Measurements from ENCODE around the gene ATP2C2.

ATP2C2 gene

GRCh38 chr16:84487358-84487757 is 119.0 kb downstream of the ATP2C2 start:
- Histone ChIP-seq H3K27me3 (ENCODE audit: control insufficient read depth, low read length) (no peaks in the 10 kb centered on the region), H3K9me3 (ENCODE audit: control insufficient read depth, insufficient read depth, low read length) (no peaks in the 10 kb centered on the region), H3K27ac (ENCODE audit: low read depth, low read length) (no peak overlapping the region), H3K4me2 (ENCODE audit: low read length) (no peak overlapping the region), H3F3A (ENCODE audit: control insufficient read depth, insufficient read depth) (no peaks in the 10 kb centered on the region), H3K36me3 (ENCODE audit: control insufficient read depth, low read length) (no peaks in the 10 kb centered on the region), H3K4me1 (ENCODE audit: control insufficient read depth, low read length) (no peaks in the 10 kb centered on the region), H3K9me2 (replicated peaks; ENCODE audit: control insufficient read depth, low read length) (no peaks in the 10 kb centered on the region), H3K79me2 (ENCODE audit: control insufficient read depth, low read length) (no peaks in the 10 kb centered on the region), H4K20me1 (ENCODE audit: control insufficient read depth, insufficient read depth, low read depth, low read length) (no peaks in the 10 kb centered on the region), H3K4me3 (ENCODE audit: low read length) (no peak overlapping the region)
- no peak for TF ChIP-seq EZH2phosphoT487 (IDR thresholded peaks at IDR 0.05; ENCODE audit: borderline replicate concordance, low read length)
- TF ChIP-seq CTCF (IDR thresholded peaks at IDR 0.05; ENCODE audit: low read depth, low read length, poor library complexity, severe bottlenecking) = no peak

GRCh38 chr16:84489131-84489530 is 120.8 kb downstream of the ATP2C2 start:
- H3K4me2 ChIP-seq (ENCODE audit: low read length) = no peak overlapping the region
- H3F3A ChIP-seq (ENCODE audit: control insufficient read depth, insufficient read depth) = no peaks in the 10 kb centered on the region
- no peaks in the 10 kb centered on the region for H3K27me3 ChIP-seq (ENCODE audit: control insufficient read depth, low read length)
- H3K79me2 ChIP-seq (ENCODE audit: control insufficient read depth, low read length) = no peaks in the 10 kb centered on the region
- peaks cover 12% of the 10 kb centered on the region for H3K36me3 ChIP-seq (ENCODE audit: control insufficient read depth, low read length)
- H3K27ac ChIP-seq (ENCODE audit: low read depth, low read length) = no peak overlapping the region
- peaks cover 5% of the 10 kb centered on the region; the same call in 1 of the 2 replicates for H3K9me3 ChIP-seq (ENCODE audit: control insufficient read depth, insufficient read depth, low read length)
- TF ChIP-seq EZH2phosphoT487 (IDR thresholded peaks at IDR 0.05; ENCODE audit: borderline replicate concordance, low read length) (no peak), CTCF (IDR thresholded peaks at IDR 0.05; ENCODE audit: low read depth, low read length, poor library complexity, severe bottlenecking) (no peak)
- no peak overlapping the region for H3K4me3 ChIP-seq (ENCODE audit: low read length)
- H4K20me1 ChIP-seq (ENCODE audit: control insufficient read depth, insufficient read depth, low read depth, low read length) = no peaks in the 10 kb centered on the region
- H3K4me1 ChIP-seq (ENCODE audit: control insufficient read depth, low read length) = no peaks in the 10 kb centered on the region
- no peaks in the 10 kb centered on the region for H3K9me2 ChIP-seq (replicated peaks; ENCODE audit: control insufficient read depth, low read length)

DNA sequence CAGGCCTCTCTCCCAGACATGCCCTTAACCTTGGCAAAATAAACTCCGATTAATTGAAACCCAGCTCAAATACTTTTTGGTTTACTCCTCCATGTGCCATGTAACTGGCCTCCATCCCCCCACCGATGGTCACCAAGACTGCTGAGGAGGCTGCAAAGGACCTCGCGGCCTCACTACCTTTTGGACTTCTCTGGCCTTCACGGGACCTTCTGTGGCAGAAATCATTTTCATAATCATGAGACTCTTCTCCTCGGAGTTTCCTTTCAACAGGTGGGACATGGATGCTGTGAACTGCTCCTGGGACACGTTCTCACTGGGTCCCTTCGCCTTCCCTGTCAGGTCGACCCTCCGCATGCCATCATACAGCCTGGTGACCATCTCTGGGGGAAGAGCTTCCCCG is 127.2 kb downstream of the ATP2C2 start:
- H3K9me2 ChIP-seq (replicated peaks; ENCODE audit: control insufficient read depth, low read length) = no peaks in the 10 kb centered on the region
- no peaks in the 10 kb centered on the region for H4K20me1 ChIP-seq (ENCODE audit: control insufficient read depth, insufficient read depth, low read depth, low read length)
- TF ChIP-seq EZH2phosphoT487 (IDR thresholded peaks at IDR 0.05; ENCODE audit: borderline replicate concordance, low read length) (no peak), CTCF (IDR thresholded peaks at IDR 0.05; ENCODE audit: low read depth, low read length, poor library complexity, severe bottlenecking) (no peak)
- no peaks in the 10 kb centered on the region for H3F3A ChIP-seq (ENCODE audit: control insufficient read depth, insufficient read depth)
- no peak overlapping the region for H3K4me3 ChIP-seq (ENCODE audit: low read length)
- H3K27me3 ChIP-seq (ENCODE audit: control insufficient read depth, low read length) = no peaks in the 10 kb centered on the region
- peaks cover 5% of the 10 kb centered on the region; the same call in 1 of the 2 replicates for H3K9me3 ChIP-seq (ENCODE audit: control insufficient read depth, insufficient read depth, low read length)
- no peaks in the 10 kb centered on the region for H3K79me2 ChIP-seq (ENCODE audit: control insufficient read depth, low read length)
- no peak overlapping the region for H3K27ac ChIP-seq (ENCODE audit: low read depth, low read length)
- H3K36me3 ChIP-seq (ENCODE audit: control insufficient read depth, low read length) = peaks cover 19% of the 10 kb centered on the region
- no peak overlapping the region for H3K4me2 ChIP-seq (ENCODE audit: low read length)
- H3K4me1 ChIP-seq (ENCODE audit: control insufficient read depth, low read length) = no peaks in the 10 kb centered on the region
